Panc1 (cell line): ENCODE results near the gene CELSR2. TPM values are rescaled to one million over a fixed set of nuclear protein-coding genes. Genes with fewer than 3 reads are reported as not detected.

Experiments
- ATAC-seq: fragments of 200-7000 bp; cut with Tn5 transposase; 2 replicates; pipeline ENCODE4 v1.9.1; 2020; ENCODE audit warnings: mild to moderate bottlenecking, moderate library complexity
- BruUV-seq: library from RNA; stranded (reverse); fragments of 400-500 nt; replicated peaks from 2 replicates; lab custom pipeline; 2021; lab: Mats Ljungman, UMichigan
- CTCF ChIA-PET: fragments of 300-600 bp; sonication (Branson Sonifier 250); formaldehyde crosslinking; loops from one replicate; lab custom pipeline; 2022; ENCODE audit warnings: antibody characterized with exemption; lab: Charles Lee
- POLR2A ChIA-PET: fragments of 300-600 bp; sonication (Branson Sonifier 250); formaldehyde crosslinking; loops from one replicate; lab custom pipeline; 2022; ENCODE audit warnings: antibody characterized with exemption; lab: Charles Lee
- DNase-seq: peaks from one replicate; pipeline ENCODE4 v3.0.0-alpha.2; 2010; ENCODE audit warnings: low read depth, low spot score
- H3K27ac ChIP-seq: 2 replicates; pipeline ENCODE4 v1.5.1; 2011; ENCODE audit warnings: mild to moderate bottlenecking, low read length, inconsistent platforms
- H3K27me3 ChIP-seq: fragments of 200-500 bp; sonication (Bioruptor generic); 2 replicates; pipeline ENCODE4 v1.6.0; 2014; ENCODE audit warnings: low read length, inconsistent platforms; ENCODE audit not compliant: control insufficient read depth, insufficient read depth
- H3K36me3 ChIP-seq: fragments of 200-500 bp; sonication (Bioruptor generic); 2 replicates; pipeline ENCODE4 v1.5.1; 2014; ENCODE audit warnings: inconsistent platforms, mild to moderate bottlenecking, low read length, moderate library complexity; ENCODE audit not compliant: control insufficient read depth, insufficient read depth
- H3K4me1 ChIP-seq: 2 replicates; pipeline ENCODE4 v1.5.1; 2011; ENCODE audit warnings: inconsistent platforms, mild to moderate bottlenecking, low read length, moderate library complexity; ENCODE audit not compliant: control insufficient read depth, insufficient read depth
- H3K4me3 ChIP-seq, 2 experiments: 2 replicates each; pipeline ENCODE4 v1.5.1; 2011 to 2012; ENCODE audit warnings: low read depth in 2 of 2, low read length in 2 of 2, mild to moderate bottlenecking in 2 of 2, inconsistent platforms in 1 of 2, moderate library complexity in 1 of 2
- H3K9me3 ChIP-seq: fragments of 200-500 bp; sonication (Bioruptor generic); 2 replicates; pipeline ENCODE4 v1.5.1; 2014; ENCODE audit warnings: low read depth, mild to moderate bottlenecking, inconsistent platforms, low read length, moderate library complexity; ENCODE audit not compliant: control insufficient read depth, insufficient read depth
- POLR2AphosphoS5 ChIP-seq: IDR thresholded peaks from 2 replicates; pipeline ENCODE4 v1.6.1; 2012; ENCODE audit warnings: mild to moderate bottlenecking, low read depth, low read length, moderate library complexity
- SIN3A ChIP-seq: IDR thresholded peaks from 2 replicates; pipeline ENCODE4 v1.6.1; 2012; ENCODE audit warnings: low read depth, mild to moderate bottlenecking, low read length, moderate library complexity, borderline replicate concordance; ENCODE audit not compliant: insufficient read depth
- TCF7L2 ChIP-seq: IDR thresholded peaks from 2 replicates; pipeline ENCODE4 v1.6.1; 2011; ENCODE audit warnings: mild to moderate bottlenecking, low read depth, low read length, inconsistent platforms
- in situ Hi-C: cut with HindIII; loops from 2 replicates; pipeline ENCODE4 v1.10.0; 2016; ENCODE audit warnings: low sequenced_read_pairs, low pct_unique_long_range_greater_than_20kb
- intact Hi-C: fragments of 100-400 bp; cut with micrococcal nuclease; formaldehyde crosslinking; loops from one replicate; pipeline ENCODE4 v1.10.0; 2022; ENCODE audit not compliant: unreplicated experiment
- total RNA-seq: library from RNA; stranded (reverse); gene quantifications from one replicate; pipeline ENCODE4 v1.2.1, GENCODE V29; 2021; ENCODE audit not compliant: unreplicated experiment
- TF ChIP-seq, protein P1 (sequence below), 2 experiments: IDR thresholded peaks; 2 replicates each; pipeline ENCODE4 v1.6.1; 2011 to 2012; ENCODE audit warnings: low read depth in 2 of 2, control low read depth in 1 of 2, low read length in 1 of 2, mild to moderate bottlenecking in 1 of 2, moderate library complexity in 1 of 2; ENCODE audit not compliant: insufficient read depth in 1 of 2
- TF ChIP-seq, protein P2 (sequence below): fragments of 450-650 bp; IDR thresholded peaks from 2 replicates; pipeline ENCODE4 v1.5.1; 2017; ENCODE audit warnings: mild to moderate bottlenecking

Gene CELSR2
- total RNA-seq, 1 experiment from 2014 or later, result 4.1 TPM

DNA sequence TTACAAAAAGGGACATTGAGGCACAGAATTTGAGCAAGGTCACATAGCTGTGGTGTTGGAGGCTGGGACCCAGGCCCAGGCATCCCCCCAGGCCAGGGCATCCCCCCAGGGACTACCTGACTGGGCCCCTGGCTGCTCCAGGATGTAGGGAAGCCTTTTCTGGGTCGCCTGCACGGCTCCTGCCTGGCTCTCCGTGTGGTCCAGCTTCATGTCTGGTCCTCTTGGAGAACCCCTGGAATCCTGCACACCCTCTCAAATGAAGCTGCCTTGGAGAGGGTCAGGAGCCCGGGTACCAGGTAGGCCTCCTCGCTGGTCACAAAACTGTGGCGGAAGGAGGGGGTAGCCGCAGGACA lies 919 bp upstream of the CELSR2 start:
- Histone ChIP-seq H3K27me3 (no peaks in the 10 kb centered on the region), H3K27ac (no peak overlapping the region), H3K4me3 (no peak overlapping the region), H3K9me3 (no peaks in the 10 kb centered on the region), H3K4me1 (peaks cover 3% of the 10 kb centered on the region), H3K36me3 (no peaks in the 10 kb centered on the region)
- ATAC-seq (no peak), DNase-seq (no peak)
- CTCF ChIA-PET, result no interaction called here
- BruUV-seq, result no TSS peak
- in situ Hi-C loops (no loop called here), intact Hi-C loops (no loop called here)
- POLR2A ChIA-PET, result no interaction called here
- TF ChIP-seq, protein P1, sequence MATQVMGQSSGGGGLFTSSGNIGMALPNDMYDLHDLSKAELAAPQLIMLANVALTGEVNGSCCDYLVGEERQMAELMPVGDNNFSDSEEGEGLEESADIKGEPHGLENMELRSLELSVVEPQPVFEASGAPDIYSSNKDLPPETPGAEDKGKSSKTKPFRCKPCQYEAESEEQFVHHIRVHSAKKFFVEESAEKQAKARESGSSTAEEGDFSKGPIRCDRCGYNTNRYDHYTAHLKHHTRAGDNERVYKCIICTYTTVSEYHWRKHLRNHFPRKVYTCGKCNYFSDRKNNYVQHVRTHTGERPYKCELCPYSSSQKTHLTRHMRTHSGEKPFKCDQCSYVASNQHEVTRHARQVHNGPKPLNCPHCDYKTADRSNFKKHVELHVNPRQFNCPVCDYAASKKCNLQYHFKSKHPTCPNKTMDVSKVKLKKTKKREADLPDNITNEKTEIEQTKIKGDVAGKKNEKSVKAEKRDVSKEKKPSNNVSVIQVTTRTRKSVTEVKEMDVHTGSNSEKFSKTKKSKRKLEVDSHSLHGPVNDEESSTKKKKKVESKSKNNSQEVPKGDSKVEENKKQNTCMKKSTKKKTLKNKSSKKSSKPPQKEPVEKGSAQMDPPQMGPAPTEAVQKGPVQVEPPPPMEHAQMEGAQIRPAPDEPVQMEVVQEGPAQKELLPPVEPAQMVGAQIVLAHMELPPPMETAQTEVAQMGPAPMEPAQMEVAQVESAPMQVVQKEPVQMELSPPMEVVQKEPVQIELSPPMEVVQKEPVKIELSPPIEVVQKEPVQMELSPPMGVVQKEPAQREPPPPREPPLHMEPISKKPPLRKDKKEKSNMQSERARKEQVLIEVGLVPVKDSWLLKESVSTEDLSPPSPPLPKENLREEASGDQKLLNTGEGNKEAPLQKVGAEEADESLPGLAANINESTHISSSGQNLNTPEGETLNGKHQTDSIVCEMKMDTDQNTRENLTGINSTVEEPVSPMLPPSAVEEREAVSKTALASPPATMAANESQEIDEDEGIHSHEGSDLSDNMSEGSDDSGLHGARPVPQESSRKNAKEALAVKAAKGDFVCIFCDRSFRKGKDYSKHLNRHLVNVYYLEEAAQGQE (IDR thresholded peaks at IDR 0.05; ENCODE audit: insufficient read depth in 1 of 2, low read depth in 2 of 2, low read length in 1 of 2), result no peak
- TF ChIP-seq, protein P2, sequence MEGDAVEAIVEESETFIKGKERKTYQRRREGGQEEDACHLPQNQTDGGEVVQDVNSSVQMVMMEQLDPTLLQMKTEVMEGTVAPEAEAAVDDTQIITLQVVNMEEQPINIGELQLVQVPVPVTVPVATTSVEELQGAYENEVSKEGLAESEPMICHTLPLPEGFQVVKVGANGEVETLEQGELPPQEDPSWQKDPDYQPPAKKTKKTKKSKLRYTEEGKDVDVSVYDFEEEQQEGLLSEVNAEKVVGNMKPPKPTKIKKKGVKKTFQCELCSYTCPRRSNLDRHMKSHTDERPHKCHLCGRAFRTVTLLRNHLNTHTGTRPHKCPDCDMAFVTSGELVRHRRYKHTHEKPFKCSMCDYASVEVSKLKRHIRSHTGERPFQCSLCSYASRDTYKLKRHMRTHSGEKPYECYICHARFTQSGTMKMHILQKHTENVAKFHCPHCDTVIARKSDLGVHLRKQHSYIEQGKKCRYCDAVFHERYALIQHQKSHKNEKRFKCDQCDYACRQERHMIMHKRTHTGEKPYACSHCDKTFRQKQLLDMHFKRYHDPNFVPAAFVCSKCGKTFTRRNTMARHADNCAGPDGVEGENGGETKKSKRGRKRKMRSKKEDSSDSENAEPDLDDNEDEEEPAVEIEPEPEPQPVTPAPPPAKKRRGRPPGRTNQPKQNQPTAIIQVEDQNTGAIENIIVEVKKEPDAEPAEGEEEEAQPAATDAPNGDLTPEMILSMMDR, result no peak
- TF ChIP-seq TCF7L2 (no peak), SIN3A (no peak), POLR2AphosphoS5 (no peak)

DNA sequence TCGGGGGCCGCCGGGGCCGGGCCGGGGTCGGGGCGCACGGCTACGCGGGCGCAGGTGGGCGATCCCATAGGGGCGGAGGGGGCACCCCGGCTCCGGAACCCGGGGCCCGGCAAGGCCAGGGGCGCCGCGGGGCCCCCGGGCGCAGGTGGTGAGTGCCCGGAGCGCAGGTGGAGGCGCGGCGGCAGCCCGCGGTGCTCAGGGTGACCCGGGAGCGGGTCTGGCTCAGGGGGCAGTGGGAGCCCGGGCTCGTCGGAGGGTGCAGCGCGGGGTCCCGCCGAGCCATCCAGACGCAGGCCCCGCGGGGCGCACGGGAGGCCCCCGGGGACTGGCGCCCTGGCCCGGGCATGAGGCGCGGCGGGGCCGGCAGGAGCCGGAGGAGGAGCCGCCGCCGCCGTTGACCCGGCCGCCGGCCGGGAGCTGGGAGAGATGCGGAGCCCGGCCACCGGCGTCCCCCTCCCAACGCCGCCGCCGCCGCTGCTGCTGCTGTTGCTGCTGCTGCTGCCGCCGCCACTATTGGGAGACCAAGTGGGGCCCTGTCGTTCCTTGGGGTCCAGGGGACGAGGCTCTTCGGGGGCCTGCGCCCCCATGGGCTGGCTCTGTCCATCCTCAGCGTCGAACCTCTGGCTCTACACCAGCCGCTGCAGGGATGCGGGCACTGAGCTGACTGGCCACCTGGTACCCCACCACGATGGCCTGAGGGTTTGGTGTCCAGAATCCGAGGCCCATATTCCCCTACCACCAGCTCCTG lies 489 bp downstream of the CELSR2 start:
- intact Hi-C loops, result no loop called here
- DNase-seq (no peak), ATAC-seq (peak; percentile 62)
- BruUV-seq, result no TSS peak
- H3K4me3 ChIP-seq, result peak overlapping the region; percentile 26 to 45
- H3K9me3 ChIP-seq, result no peaks in the 10 kb centered on the region
- no peaks in the 10 kb centered on the region for H3K36me3 ChIP-seq
- in situ Hi-C loops, result no loop called here
- ChIA-PET POLR2A (no interaction called here), CTCF (interaction anchor here (0.6 kb wide), 1 partner anchor 44 kb away, joined by 3 read pairs; no protein-coding TSS in a partner anchor)
- TF ChIP-seq, protein P2, result no peak
- no peak for TF ChIP-seq SIN3A
- TF ChIP-seq, protein P1 (IDR thresholded peaks at IDR 0.05; ENCODE audit: insufficient read depth in 1 of 2, low read depth in 2 of 2, low read length in 1 of 2), result no peak
- TF ChIP-seq POLR2AphosphoS5, result no peak
- TF ChIP-seq TCF7L2, result no peak
- no peaks in the 10 kb centered on the region for H3K27me3 ChIP-seq
- peaks cover 11% of the 10 kb centered on the region for H3K4me1 ChIP-seq
- H3K27ac ChIP-seq, result no peak overlapping the region
